PC-9 (cell line): ENCODE results near the gene PRR5. TPM values are rescaled to one million over a fixed set of nuclear protein-coding genes. Genes with fewer than 3 reads are reported as not detected.

Experiments
- BruUV-seq: library from RNA; stranded (reverse); fragments of 400-500 nt; replicated peaks from 2 replicates; lab custom pipeline; 2021; lab: Mats Ljungman, UMichigan
- CTCF ChIA-PET: fragments of 300-600 bp; sonication (Branson Sonifier 250); formaldehyde crosslinking; loops from one replicate; lab custom pipeline; 2022; ENCODE audit warnings: antibody characterized with exemption; lab: Charles Lee
- POLR2A ChIA-PET: fragments of 300-600 bp; sonication (Branson Sonifier 250); formaldehyde crosslinking; loops from one replicate; lab custom pipeline; 2022; ENCODE audit warnings: antibody characterized with exemption; ENCODE audit not compliant: unreplicated experiment; lab: Charles Lee
- DNase-seq, 2 experiments: peaks; one replicate each; pipeline versions ENCODE4 v3.0.0 to v3.0.0-alpha.2; 2015 to 2022; ENCODE audit warnings: mixed read lengths in 1 of 2
- H2AFZ ChIP-seq: fragments of 200-600 bp; sonication (generic); 2 replicates; pipeline ENCODE4 v1.8.1; 2017; ENCODE audit warnings: antibody characterized with exemption
- H3F3A ChIP-seq: fragments of 200-600 bp; sonication (generic); 2 replicates; pipeline ENCODE4 v1.8.1; 2017; ENCODE audit warnings: antibody characterized with exemption, mild to moderate bottlenecking, low read depth; ENCODE audit not compliant: insufficient read depth
- H3K27ac ChIP-seq: fragments of 200-600 bp; sonication (generic); 2 replicates; pipeline ENCODE4 v1.6.1; 2016; ENCODE audit warnings: mixed run types
- H3K27me3 ChIP-seq: fragments of 200-600 bp; sonication (generic); 2 replicates; pipeline ENCODE4 v1.6.1; 2016; ENCODE audit warnings: low read depth, mixed run types; ENCODE audit not compliant: insufficient read depth
- H3K36me3 ChIP-seq: fragments of 200-600 bp; sonication (generic); 2 replicates; pipeline ENCODE4 v1.6.1; 2016; ENCODE audit warnings: low read depth, mixed run types
- H3K4me1 ChIP-seq: fragments of 200-600 bp; sonication (generic); replicated peaks from 2 replicates; pipeline ENCODE4 v1.6.1; 2016; ENCODE audit warnings: mixed run types; ENCODE audit not compliant: insufficient read depth
- H3K4me2 ChIP-seq: fragments of 200-600 bp; sonication (generic); 2 replicates; pipeline ENCODE4 v1.6.1; 2017; ENCODE audit warnings: mixed run types
- H3K4me3 ChIP-seq: fragments of 200-600 bp; sonication (generic); 2 replicates; pipeline ENCODE4 v1.6.1; 2016; ENCODE audit warnings: mixed run types
- H3K79me2 ChIP-seq: fragments of 200-600 bp; sonication (generic); 2 replicates; pipeline ENCODE4 v1.6.1; 2017; ENCODE audit warnings: low read depth, mixed run types
- H3K9me2 ChIP-seq: fragments of 200-600 bp; sonication (generic); 2 replicates; pipeline ENCODE4 v1.8.1; 2017; ENCODE audit warnings: mild to moderate bottlenecking; ENCODE audit not compliant: insufficient read depth
- H3K9me3 ChIP-seq: fragments of 200-600 bp; sonication (generic); 2 replicates; pipeline ENCODE4 v1.8.1; 2016; ENCODE audit warnings: low read depth; ENCODE audit not compliant: insufficient read depth
- H4K20me1 ChIP-seq: fragments of 200-600 bp; sonication (generic); 2 replicates; pipeline ENCODE4 v1.8.1; 2017; ENCODE audit not compliant: insufficient read depth
- EZH2 ChIP-seq: fragments of 200-600 bp; sonication (generic); IDR thresholded peaks from 2 replicates; pipeline ENCODE4 v1.8.0; 2017; ENCODE audit warnings: antibody characterized with exemption, low read depth
- intact Hi-C: fragments of 100-400 bp; cut with micrococcal nuclease; formaldehyde crosslinking; loops from one replicate; pipeline ENCODE4 v1.10.0; 2022; ENCODE audit not compliant: unreplicated experiment
- total RNA-seq: library from RNA; stranded (reverse); gene quantifications from 2 replicates; pipeline ENCODE4 v1.2.3, GENCODE V29; 2021
- TF ChIP-seq, protein P1 (sequence below): fragments of 200-600 bp; sonication (generic); conservative IDR thresholded peaks from 2 replicates; pipeline ENCODE4 v1.6.1; 2017; ENCODE audit warnings: mixed run types, antibody characterized with exemption, mild to moderate bottlenecking, moderate library complexity

PRR5 gene
- total RNA-seq, 1 experiment from 2014 or later = 22.1 TPM

GRCh38 chr22:44754998-44755397 lies 53.0 kb downstream of the PRR5 start:
- POLR2A ChIA-PET = no interaction called here
- no peak for TF ChIP-seq EZH2
- TF ChIP-seq, protein P1, sequence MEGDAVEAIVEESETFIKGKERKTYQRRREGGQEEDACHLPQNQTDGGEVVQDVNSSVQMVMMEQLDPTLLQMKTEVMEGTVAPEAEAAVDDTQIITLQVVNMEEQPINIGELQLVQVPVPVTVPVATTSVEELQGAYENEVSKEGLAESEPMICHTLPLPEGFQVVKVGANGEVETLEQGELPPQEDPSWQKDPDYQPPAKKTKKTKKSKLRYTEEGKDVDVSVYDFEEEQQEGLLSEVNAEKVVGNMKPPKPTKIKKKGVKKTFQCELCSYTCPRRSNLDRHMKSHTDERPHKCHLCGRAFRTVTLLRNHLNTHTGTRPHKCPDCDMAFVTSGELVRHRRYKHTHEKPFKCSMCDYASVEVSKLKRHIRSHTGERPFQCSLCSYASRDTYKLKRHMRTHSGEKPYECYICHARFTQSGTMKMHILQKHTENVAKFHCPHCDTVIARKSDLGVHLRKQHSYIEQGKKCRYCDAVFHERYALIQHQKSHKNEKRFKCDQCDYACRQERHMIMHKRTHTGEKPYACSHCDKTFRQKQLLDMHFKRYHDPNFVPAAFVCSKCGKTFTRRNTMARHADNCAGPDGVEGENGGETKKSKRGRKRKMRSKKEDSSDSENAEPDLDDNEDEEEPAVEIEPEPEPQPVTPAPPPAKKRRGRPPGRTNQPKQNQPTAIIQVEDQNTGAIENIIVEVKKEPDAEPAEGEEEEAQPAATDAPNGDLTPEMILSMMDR = no peak
- no TSS peak for BruUV-seq
- peak overlapping the region; percentile 98 for H3K4me2 ChIP-seq
- DNase-seq = no peak
- H3K9me3 ChIP-seq = no peaks in the 10 kb centered on the region
- no peak overlapping the region for H2AFZ ChIP-seq
- H3F3A ChIP-seq = peaks cover 36% of the 10 kb centered on the region
- CTCF ChIA-PET = no interaction called here
- peak overlapping the region; percentile 100 for H3K4me3 ChIP-seq
- H3K27me3 ChIP-seq = no peaks in the 10 kb centered on the region
- H3K27ac ChIP-seq = peak overlapping the region; percentile 77
- intact Hi-C loops = no loop called here
- peaks cover 29% of the 10 kb centered on the region for H4K20me1 ChIP-seq
- H3K9me2 ChIP-seq = no peaks in the 10 kb centered on the region
- H3K36me3 ChIP-seq = no peaks in the 10 kb centered on the region
- H3K79me2 ChIP-seq = peaks cover 67% of the 10 kb centered on the region
- H3K4me1 ChIP-seq = peaks cover 47% of the 10 kb centered on the region

GRCh38 chr22:44755417-44755816 lies 53.4 kb downstream of the PRR5 start:
- CTCF ChIA-PET = no interaction called here
- Histone ChIP-seq H3K4me1 (peaks cover 47% of the 10 kb centered on the region), H3K27ac (peak overlapping the region; percentile 77), H3K9me2 (no peaks in the 10 kb centered on the region), H3K9me3 (no peaks in the 10 kb centered on the region), H3F3A (peaks cover 39% of the 10 kb centered on the region), H3K4me2 (peak overlapping the region; percentile 98), H3K27me3 (no peaks in the 10 kb centered on the region), H2AFZ (no peak overlapping the region), H3K36me3 (no peaks in the 10 kb centered on the region), H3K79me2 (peaks cover 71% of the 10 kb centered on the region), H4K20me1 (peaks cover 31% of the 10 kb centered on the region), H3K4me3 (peak overlapping the region; percentile 100)
- no TSS peak for BruUV-seq
- intact Hi-C loops = no loop called here
- TF ChIP-seq, protein P1 = no peak
- no peak for TF ChIP-seq EZH2
- POLR2A ChIA-PET = interaction anchor here (0.5 to 0.6 kb wide), 2 partner anchors 15 to 1130 kb away, joined by 3 to 5 read pairs; no protein-coding TSS in a partner anchor
- DNase-seq = no peak

DNA sequence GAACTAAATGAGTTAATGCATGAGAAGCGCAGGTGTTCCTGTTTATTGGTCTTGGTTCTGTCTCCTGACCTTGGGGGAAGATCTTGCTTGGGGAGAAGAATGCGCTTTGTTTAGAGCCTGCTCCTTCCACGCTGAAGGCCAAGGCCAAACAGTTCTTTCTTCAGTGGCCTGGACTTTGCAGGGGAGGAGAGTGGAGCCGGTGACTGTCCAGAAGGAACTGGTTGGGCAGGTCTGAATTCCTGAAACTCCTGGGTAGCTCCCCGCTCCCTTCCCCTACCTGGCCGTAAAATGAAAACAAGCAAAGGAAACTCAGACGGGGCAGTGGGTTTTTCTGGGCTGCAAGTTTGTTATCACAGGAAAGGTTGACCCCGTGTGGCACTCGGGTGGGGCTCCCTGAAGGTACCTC lies 54.0 kb downstream of the PRR5 start:
- no peaks in the 10 kb centered on the region for H3K9me2 ChIP-seq
- peaks cover 47% of the 10 kb centered on the region for H3K4me1 ChIP-seq
- peaks cover 39% of the 10 kb centered on the region for H3F3A ChIP-seq
- peak overlapping the region; percentile 77 for H3K27ac ChIP-seq
- no TSS peak for BruUV-seq
- no peaks in the 10 kb centered on the region for H3K27me3 ChIP-seq
- TF ChIP-seq, protein P1 = no peak
- TF ChIP-seq EZH2 = no peak
- DNase-seq = peak; percentile 77 to 89
- H2AFZ ChIP-seq = no peak overlapping the region
- ChIA-PET POLR2A (interaction anchor here (0.5 to 0.6 kb wide), 2 partner anchors 16 to 1131 kb away, joined by 3 to 5 read pairs; no protein-coding TSS in a partner anchor), CTCF (no interaction called here)
- peak overlapping the region; percentile 100 for H3K4me3 ChIP-seq
- peak overlapping the region; percentile 98 for H3K4me2 ChIP-seq
- H3K9me3 ChIP-seq = no peaks in the 10 kb centered on the region
- H3K36me3 ChIP-seq = no peaks in the 10 kb centered on the region
- H4K20me1 ChIP-seq = peaks cover 36% of the 10 kb centered on the region
- peaks cover 77% of the 10 kb centered on the region for H3K79me2 ChIP-seq
- intact Hi-C loops = no loop called here
